Ramos (cell line): Measurements from ENCODE around the gene BATF2.

Experiments used
- in situ Hi-C: fragments of 300-500 bp; cut with MboI; formaldehyde crosslinking; loops from one replicate; pipeline ENCODE4 v1.14.3; 2022; ENCODE audit warnings: low sequenced_read_pairs; ENCODE audit not compliant: unreplicated experiment

The BATF2 gene

DNA sequence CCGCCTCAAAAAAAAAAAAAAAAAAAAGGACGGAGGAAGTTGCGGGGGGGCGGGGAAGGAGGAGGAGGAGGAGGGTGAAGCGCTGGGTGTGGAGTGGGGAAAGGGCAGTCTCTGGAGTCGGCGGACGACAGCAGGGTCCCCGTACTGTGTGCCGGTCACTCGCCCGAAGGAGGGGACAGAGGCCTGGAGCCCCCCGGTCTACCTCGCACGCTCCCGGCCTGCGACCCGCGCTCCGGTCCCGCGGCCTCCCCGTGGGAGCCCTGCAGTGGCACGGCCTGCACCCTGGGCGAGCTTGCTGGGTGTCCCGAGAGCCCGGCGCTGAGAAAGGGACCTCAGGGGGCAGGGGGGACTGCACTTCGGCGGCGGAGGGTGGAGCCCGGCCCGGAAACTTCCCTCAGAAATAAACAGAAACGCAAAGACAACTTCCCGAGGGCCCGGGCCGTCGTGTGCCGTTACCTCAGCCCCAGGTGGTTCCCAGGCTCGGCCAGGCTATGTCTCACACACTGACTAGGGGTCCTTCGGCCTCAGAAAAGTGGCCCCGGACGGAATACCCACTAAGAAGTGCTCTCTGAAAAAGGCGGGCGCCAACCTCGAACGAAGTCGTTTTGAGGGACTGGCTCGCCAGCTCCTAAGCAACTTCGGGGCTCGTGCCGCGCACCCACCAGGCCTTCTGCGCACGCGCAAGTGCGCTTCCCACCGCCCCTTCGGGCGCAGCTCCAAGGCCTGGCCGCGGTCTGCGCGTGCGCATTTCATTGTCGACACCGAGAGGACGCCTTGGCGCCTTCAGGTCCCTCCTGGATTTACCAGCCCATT lies 25.1 kb downstream of the BATF2 start, which contains the start of gene MAJIN:
MAJIN (minus strand) TSS at position 688 of the 813 bp plus-strand sequence. CDS start 12,703 bp downstream, outside the sequence.
- in situ Hi-C loops: no loop called here

DNA sequence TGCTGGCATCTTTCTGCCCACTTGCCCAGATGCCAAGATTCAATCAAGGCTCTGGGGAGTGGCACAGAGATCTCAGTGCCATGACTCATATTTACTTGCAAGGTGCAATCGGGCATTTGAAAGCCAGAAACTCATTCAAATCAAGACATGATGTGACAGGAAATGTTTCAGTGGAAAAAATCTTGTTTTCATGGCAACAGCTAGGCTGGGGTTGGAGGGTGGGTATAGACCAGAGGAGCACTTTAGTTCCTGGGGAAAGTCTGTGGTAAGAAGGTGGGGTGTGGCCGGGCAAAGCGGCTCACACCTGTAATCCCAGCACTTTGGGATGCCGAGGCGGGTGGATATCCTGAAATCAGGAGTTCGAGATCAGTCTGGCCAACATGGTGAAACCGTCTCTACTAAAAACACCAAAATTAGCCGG lies 26.0 kb downstream of the BATF2 start:
- in situ Hi-C loops: no loop called here

DNA sequence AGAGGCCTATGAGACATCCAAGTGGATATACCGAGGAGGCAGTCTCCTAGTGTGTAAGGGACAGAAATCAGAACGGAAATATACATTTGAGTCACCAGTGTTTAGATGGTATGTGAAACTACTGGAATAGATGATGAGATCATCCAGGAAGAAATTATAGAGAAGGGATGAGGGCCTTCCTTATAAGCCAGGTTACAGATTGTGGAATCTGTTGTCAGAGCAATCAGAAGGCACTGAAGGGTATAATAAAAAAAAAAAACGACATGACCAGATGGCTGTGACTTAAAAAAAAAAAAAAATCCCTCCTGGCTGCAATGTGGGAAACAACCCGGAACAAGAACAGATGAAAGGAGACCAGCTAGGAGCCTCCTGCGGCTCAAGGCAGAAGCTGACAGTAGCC lies 27.6 kb downstream of the BATF2 start:
- in situ Hi-C loops: no loop called here

DNA sequence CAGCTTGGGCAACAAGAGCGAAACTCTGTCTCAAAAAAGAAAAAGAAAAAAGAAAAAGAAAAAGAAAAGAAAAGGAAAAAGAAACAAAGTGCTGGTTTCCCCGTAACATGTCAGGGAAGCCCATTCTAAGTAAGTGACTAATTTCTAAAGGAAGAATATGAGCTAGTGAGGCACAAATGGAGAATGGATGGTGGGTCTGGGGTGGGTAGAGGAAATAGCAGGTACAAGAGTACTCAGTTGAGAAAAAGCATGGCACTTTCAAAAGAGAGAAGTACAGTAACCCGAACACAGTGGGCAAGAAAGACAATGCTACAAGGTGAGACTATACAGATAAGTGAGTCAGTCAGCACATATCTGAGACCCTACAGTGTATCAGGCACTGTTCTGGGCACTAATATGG lies 29.4 kb downstream of the BATF2 start:
- in situ Hi-C loops: no loop called here

DNA sequence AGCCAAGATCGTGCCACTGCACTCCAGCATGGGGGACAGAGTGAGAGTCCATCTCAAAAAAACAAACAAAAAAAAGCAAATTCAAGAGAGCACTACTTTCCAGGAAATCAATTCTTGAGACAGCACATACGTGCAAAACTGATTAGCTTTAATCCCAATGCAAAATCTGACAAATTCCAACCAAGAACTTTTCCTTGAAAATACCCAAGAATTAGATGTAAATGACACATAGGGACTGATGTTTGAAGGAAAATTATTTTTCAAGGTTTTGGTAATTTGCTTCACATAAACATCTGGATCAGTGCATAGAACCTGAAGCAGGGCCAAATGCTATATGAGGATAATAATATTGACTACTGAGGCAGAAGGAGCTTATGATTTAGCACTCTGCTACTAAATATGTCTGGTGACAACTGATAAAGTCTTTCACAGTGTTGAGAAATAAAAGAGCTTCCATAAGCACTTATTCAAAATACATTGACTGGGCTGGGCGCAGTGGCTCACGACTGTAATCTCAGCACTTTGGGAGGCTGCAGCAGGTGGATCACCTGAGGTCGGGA lies 33.6 kb downstream of the BATF2 start:
- in situ Hi-C loops: no loop called here

DNA sequence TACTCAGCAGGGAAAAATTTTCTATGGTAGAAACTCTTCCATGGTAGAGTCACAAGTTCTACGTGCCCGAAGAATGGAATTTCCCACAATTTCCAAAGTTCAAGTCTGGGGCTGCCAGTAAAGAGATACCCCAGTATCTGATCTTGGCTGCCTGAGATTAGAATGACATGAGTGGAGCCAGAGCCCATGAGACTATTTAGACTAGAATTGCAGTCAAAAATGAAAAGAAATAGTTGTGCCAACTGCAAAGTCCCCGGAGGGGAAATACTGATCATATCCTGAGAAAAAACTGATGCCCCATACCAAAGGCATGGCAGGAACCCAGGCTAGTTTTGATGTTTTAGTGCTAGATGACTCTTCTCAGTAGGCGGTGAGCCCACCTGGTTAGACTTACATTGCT lies 36.1 kb downstream of the BATF2 start:
- in situ Hi-C loops: no loop called here

DNA sequence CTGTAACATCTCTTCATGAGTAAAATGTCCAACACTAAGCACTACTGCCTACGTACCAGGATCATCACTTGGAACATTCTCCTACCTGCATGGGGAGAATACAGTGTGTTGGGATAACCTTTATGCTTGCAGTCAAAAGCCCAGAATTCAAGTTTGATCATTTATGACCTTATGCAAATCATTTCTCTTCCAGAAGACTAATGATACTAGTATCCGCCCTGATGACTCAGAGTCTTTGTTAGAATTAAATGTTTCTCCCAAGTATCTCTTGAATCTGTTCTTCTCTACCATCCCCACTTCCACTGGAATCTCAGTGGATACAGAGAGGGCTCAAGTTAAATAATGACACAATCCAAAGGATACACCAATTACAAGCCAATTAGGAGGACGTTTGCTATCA lies 37.3 kb downstream of the BATF2 start:
- in situ Hi-C loops: no loop called here

DNA sequence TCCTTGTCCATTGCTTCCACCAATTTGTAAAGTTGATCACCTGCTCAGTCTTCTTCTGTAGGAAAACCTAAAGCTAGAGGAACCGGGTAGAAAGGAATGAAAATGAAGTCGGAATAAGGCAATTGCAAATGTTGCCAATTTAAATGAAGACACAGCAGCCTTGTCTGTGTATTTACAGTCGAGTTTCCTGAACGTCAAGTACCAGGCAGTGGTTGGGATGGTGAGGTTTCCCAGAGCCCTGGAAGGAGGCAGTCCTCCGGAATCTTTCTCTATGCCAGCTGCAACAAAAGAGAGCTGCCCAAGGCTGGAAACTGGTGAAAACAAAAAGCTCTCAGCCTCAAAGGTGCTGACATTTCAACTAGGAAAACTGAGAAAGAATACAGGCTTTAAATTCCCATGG lies 42.6 kb downstream of the BATF2 start:
- in situ Hi-C loops: no loop called here

DNA sequence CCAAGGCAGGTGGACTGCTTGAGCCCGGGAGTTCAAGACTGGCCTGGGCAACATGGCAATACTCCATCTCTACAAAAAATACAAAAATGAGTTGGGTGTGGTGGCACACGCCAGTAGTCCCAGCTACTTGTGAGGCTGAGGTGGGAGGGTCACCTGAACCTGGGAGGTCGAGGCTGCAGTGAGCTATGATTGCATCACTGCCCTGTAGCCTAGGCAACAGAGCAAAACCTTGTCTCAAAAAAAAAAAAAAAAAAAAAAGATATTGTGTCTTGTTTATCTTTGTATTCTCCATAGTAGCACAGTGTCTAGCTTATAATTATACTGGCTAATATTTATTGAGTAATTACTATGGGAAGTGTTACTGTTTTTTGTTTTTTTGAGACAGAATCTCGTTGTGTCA lies 45.2 kb downstream of the BATF2 start:
- in situ Hi-C loops: no loop called here

DNA sequence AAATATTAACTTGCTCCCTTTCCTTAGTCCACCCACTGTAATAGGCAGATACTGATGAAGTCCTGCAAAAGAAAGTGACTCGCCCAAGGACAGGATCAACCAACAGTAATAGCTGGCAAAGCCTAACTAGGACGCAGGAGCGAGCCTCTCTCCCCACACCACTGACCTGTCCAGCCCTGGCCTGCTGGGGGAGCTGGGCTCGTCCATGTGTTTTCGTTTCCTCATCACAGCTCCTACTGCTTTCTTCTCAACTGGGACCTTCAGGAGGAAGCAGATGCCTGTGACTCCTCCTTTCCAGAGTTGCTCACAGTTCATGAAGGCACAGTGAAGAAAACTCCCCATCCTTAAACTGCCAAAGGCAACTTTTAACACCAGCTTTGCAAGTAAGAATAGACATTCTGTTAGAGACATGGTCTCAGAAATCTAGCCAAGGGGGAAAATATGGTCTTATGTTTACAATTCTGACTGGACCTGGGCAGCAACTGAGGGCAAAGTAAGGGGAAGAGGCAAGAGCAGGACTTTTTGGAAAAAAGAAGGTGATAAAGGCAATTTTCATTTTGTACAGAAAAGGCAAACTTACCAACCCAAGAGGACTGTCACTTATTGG lies 49.5 kb downstream of the BATF2 start:
- in situ Hi-C loops: no loop called here
